ENCODE data around the gene SWT1. TPM values are rescaled to one million over a fixed set of nuclear protein-coding genes. Genes with fewer than 3 reads are reported as not detected.

SWT1 gene
- polyA plus RNA-seq, 1 of the 3 experiments (the other 2 are of a cell fraction) = 1.1 TPM

DNA sequence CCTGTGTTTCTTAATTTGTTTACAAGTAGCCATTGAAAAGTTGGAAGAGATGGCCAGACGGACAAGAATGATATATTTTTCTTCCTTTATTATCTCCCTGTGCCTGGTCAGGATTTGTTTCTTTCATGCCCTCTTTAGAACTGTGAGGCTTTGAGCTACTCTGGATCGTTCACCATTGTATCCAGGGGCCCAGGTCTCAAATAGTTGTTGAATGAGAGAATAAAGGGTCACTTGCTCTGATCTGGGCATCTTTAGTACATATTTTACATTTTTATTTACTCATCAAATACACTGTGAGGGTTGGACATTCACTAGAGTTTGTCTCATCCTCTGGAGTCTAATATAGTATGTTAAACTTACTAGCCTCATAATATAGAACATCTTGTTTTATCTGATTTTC is 111.4 kb downstream of the SWT1 start:
- H3K9me2 ChIP-seq = no peaks in the 10 kb centered on the region
- TF ChIP-seq SMC3 (IDR thresholded peaks at IDR 0.05; ENCODE audit: low read depth, low read length) (no peak), FOXM1 (IDR thresholded peaks at IDR 0.05; ENCODE audit: low read depth) (no peak), RAD21 (IDR thresholded peaks at IDR 0.05; ENCODE audit: low read length) (no peak)
- TF ChIP-seq, protein P1, sequence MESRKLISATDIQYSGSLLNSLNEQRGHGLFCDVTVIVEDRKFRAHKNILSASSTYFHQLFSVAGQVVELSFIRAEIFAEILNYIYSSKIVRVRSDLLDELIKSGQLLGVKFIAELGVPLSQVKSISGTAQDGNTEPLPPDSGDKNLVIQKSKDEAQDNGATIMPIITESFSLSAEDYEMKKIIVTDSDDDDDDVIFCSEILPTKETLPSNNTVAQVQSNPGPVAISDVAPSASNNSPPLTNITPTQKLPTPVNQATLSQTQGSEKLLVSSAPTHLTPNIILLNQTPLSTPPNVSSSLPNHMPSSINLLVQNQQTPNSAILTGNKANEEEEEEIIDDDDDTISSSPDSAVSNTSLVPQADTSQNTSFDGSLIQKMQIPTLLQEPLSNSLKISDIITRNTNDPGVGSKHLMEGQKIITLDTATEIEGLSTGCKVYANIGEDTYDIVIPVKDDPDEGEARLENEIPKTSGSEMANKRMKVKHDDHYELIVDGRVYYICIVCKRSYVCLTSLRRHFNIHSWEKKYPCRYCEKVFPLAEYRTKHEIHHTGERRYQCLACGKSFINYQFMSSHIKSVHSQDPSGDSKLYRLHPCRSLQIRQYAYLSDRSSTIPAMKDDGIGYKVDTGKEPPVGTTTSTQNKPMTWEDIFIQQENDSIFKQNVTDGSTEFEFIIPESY (IDR thresholded peaks at IDR 0.05; ENCODE audit: borderline replicate concordance, low read depth) = no peak
- no peak overlapping the region for H3K4me3 ChIP-seq (ENCODE audit: low read depth in 2 of 2, low read length in 1 of 2)
- H3K4me1 ChIP-seq (ENCODE audit: control insufficient read depth in 1 of 2, insufficient read depth in 2 of 2, low read depth in 1 of 2, low read length in 1 of 2) = no peaks in the 10 kb centered on the region; a peak in 1 of 4 replicates
- no peaks in the 10 kb centered on the region for H3F3A ChIP-seq (replicated peaks; ENCODE audit: insufficient read depth)
- H3K36me3 ChIP-seq (replicated peaks in 1 of 2; ENCODE audit: control insufficient read depth in 1 of 2, insufficient read depth in 2 of 2, low read length in 1 of 2) = peaks cover 0 to 2% of the 10 kb centered on the region in 2 experiments
- no peak overlapping the region for H3K9ac ChIP-seq
- ChIA-PET POLR2A (no interaction called here), CTCF (interaction anchor here (1.1 kb wide), 1 partner anchor 11 kb away, joined by 3 read pairs; no protein-coding TSS in a partner anchor)
- no peak overlapping the region for H3K4me2 ChIP-seq
- H3K9me3 ChIP-seq = no peaks in the 10 kb centered on the region
- H3K79me2 ChIP-seq (ENCODE audit: insufficient read depth) = no peaks in the 10 kb centered on the region
- no peak for DNase-seq
- no peaks in the 10 kb centered on the region for H4K20me1 ChIP-seq (ENCODE audit: insufficient read depth)
- H3K27me3 ChIP-seq (ENCODE audit: insufficient read depth) = no peaks in the 10 kb centered on the region
- H2AFZ ChIP-seq (ENCODE audit: low read depth) = no peak overlapping the region
- 64% methylated on average over 2 of the region's 2 CpGs for WGBS (ENCODE audit: low lambda C conversion rate)
- no peak overlapping the region for H3K27ac ChIP-seq (ENCODE audit: low read depth in 2 of 2, low read length in 1 of 2)

DNA sequence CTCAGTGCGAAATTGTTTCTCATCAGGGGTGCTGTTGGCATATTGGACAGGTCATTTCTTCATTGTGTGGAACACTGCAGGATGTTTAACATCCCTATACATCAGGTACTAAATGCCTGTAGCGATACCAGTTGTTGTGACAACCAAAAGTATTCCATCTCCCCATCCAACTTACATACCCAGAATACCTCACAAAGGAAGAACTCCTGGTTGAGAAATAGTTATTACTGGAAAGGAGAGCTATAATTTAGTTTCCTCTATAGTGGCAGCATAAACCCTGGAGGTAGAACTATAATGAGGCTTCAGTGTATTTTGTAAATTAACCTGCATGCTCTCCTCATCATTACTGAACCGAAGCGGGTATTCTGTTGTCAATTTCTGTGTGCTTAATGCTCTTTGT is 115.0 kb downstream of the SWT1 start:
- Histone ChIP-seq H3K9me2 (no peaks in the 10 kb centered on the region), H3F3A (replicated peaks; ENCODE audit: insufficient read depth) (no peaks in the 10 kb centered on the region), H3K4me1 (ENCODE audit: control insufficient read depth in 1 of 2, insufficient read depth in 2 of 2, low read depth in 1 of 2, low read length in 1 of 2) (no peaks in the 10 kb centered on the region; a peak in 1 of 4 replicates), H3K27me3 (ENCODE audit: insufficient read depth) (no peaks in the 10 kb centered on the region), H3K36me3 (replicated peaks in 1 of 2; ENCODE audit: control insufficient read depth in 1 of 2, insufficient read depth in 2 of 2, low read length in 1 of 2) (peaks cover 0 to 2% of the 10 kb centered on the region in 2 experiments), H4K20me1 (ENCODE audit: insufficient read depth) (no peaks in the 10 kb centered on the region), H3K79me2 (ENCODE audit: insufficient read depth) (no peaks in the 10 kb centered on the region), H3K27ac (ENCODE audit: low read depth in 2 of 2, low read length in 1 of 2) (no peak overlapping the region), H3K9me3 (no peaks in the 10 kb centered on the region; the same call in 1 of the 2 replicates), H3K9ac (no peak overlapping the region), H3K4me3 (ENCODE audit: low read depth in 2 of 2, low read length in 1 of 2) (no peak overlapping the region), H3K4me2 (no peak overlapping the region), H2AFZ (ENCODE audit: low read depth) (no peak overlapping the region)
- DNase-seq = no peak
- 95% methylated on average over 4 of the region's 4 CpGs for WGBS (ENCODE audit: low lambda C conversion rate)
- no peak for TF ChIP-seq MEF2A (IDR thresholded peaks at IDR 0.05; ENCODE audit: borderline replicate concordance, low read depth)
- no peak for TF ChIP-seq EP300 (IDR thresholded peaks at IDR 0.05; ENCODE audit: borderline replicate concordance in 1 of 2, low read depth in 1 of 2, low read length in 1 of 2)
- TF ChIP-seq POLR2AphosphoS5 (IDR thresholded peaks at IDR 0.05; ENCODE audit: low read depth, low read length) = no peak
- no peak for TF ChIP-seq FOXJ3 (CRISPR knock-in tag; IDR thresholded peaks at IDR 0.05)
- TF ChIP-seq MXI1 (IDR thresholded peaks at IDR 0.05; ENCODE audit: low read depth, low read length) = no peak
- TF ChIP-seq, protein P2, sequence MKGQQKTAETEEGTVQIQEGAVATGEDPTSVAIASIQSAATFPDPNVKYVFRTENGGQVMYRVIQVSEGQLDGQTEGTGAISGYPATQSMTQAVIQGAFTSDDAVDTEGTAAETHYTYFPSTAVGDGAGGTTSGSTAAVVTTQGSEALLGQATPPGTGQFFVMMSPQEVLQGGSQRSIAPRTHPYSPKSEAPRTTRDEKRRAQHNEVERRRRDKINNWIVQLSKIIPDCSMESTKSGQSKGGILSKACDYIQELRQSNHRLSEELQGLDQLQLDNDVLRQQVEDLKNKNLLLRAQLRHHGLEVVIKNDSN (IDR thresholded peaks at IDR 0.05; ENCODE audit: borderline replicate concordance, low read depth) = no peak
- TF ChIP-seq GABPA (IDR thresholded peaks at IDR 0.05; ENCODE audit: low read depth) = no peak
- TF ChIP-seq, protein P3, sequence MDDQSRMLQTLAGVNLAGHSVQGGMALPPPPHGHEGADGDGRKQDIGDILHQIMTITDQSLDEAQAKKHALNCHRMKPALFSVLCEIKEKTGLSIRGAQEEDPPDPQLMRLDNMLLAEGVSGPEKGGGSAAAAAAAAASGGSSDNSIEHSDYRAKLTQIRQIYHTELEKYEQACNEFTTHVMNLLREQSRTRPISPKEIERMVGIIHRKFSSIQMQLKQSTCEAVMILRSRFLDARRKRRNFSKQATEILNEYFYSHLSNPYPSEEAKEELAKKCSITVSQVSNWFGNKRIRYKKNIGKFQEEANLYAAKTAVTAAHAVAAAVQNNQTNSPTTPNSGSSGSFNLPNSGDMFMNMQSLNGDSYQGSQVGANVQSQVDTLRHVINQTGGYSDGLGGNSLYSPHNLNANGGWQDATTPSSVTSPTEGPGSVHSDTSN (IDR thresholded peaks at IDR 0.05) = no peak
- no peak for TF ChIP-seq EZH2phosphoT487 (IDR thresholded peaks at IDR 0.05; ENCODE audit: borderline replicate concordance, low read depth)
- TF ChIP-seq NRF1 (IDR thresholded peaks at IDR 0.05; ENCODE audit: low read depth, low read length) = no peak
- TF ChIP-seq, protein P4, sequence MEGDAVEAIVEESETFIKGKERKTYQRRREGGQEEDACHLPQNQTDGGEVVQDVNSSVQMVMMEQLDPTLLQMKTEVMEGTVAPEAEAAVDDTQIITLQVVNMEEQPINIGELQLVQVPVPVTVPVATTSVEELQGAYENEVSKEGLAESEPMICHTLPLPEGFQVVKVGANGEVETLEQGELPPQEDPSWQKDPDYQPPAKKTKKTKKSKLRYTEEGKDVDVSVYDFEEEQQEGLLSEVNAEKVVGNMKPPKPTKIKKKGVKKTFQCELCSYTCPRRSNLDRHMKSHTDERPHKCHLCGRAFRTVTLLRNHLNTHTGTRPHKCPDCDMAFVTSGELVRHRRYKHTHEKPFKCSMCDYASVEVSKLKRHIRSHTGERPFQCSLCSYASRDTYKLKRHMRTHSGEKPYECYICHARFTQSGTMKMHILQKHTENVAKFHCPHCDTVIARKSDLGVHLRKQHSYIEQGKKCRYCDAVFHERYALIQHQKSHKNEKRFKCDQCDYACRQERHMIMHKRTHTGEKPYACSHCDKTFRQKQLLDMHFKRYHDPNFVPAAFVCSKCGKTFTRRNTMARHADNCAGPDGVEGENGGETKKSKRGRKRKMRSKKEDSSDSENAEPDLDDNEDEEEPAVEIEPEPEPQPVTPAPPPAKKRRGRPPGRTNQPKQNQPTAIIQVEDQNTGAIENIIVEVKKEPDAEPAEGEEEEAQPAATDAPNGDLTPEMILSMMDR (IDR thresholded peaks at IDR 0.05) = no peak
- TF ChIP-seq, protein P5, sequence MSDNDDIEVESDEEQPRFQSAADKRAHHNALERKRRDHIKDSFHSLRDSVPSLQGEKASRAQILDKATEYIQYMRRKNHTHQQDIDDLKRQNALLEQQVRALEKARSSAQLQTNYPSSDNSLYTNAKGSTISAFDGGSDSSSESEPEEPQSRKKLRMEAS (IDR thresholded peaks at IDR 0.05; ENCODE audit: low read depth) = no peak
- TF ChIP-seq YY1 (IDR thresholded peaks at IDR 0.05; ENCODE audit: low read depth) = no peak
- POLR2A ChIA-PET = no interaction called here
- CTCF ChIA-PET = no interaction called here
